ENCODE measurements around the gene ARID1A.

DNA sequence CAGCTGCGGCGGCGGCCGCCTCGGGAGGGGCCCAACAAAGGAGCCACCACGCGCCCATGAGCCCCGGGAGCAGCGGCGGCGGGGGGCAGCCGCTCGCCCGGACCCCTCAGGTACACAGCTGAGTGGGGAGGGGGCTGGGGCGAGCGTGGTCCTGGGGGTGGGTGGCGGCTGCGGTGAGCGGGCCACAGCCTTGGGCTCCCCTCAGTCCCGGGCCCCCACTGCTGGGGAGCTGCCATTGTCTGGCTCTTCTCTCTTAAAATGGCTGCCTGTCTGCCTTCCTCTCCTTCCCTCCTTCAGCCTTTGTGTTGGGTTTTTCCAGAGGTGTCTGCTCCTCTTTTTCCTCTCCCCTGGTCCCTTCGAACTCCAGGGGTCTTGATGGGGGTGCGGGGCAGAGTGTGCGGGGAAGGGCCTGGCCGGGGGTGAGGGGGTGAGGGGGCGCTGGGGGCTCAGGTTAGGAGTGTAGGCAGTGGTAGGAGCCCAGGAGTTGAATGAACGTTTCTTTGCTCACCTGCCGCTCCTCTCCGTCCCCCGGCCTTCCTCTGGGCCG is 1.7 kb downstream of the ARID1A start:
- TF ChIP-seq CTCF (conservative IDR thresholded peaks at IDR 0.05) = no peak
- no peak for TF ChIP-seq ZFX (IDR thresholded peaks at IDR 0.05)

Measured in C4-2B (cell line).